ENCODE measurements around the gene PIK3CB. TPM values are rescaled to one million over a fixed set of nuclear protein-coding genes. Genes with fewer than 3 reads are reported as not detected.
A peak's percentile ranks its signal among the peaks of the same experiment; 100 is the strongest.

Gene PIK3CB
- total RNA-seq, 1 donor from 2014 or later: 16.7 TPM

DNA sequence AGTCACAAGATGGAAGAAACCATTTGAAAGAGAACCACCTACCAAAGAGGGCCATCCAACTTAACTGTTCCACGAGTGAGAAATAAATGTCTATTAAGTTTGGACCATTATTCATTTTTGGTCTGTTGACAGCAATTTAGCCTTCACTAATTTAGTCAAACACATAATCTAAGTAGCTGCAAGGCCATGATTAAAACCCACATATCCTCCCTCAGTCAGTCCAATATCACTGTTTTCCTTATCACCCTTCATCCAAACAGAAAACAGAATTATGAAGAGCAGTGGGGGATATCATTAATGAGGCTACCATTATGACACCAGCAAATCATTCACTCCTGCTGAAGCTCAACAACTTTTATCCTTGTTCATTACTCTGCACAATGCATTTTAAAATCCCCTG lies 52.0 kb downstream of the PIK3CB start:
- no peak overlapping the region for H3K27ac Mint-ChIP-seq (ENCODE audit: unreplicated experiment)
- no peak overlapping the region for H3K4me3 Mint-ChIP-seq (ENCODE audit: unreplicated experiment)
- no peaks in the 10 kb centered on the region for H3K27me3 Mint-ChIP-seq (ENCODE audit: unreplicated experiment)
- H3K4me1 Mint-ChIP-seq (ENCODE audit: unreplicated experiment): peaks cover 10% of the 10 kb centered on the region
- no peaks in the 10 kb centered on the region for H3K9me3 Mint-ChIP-seq (ENCODE audit: unreplicated experiment)
- peaks cover 3% of the 10 kb centered on the region for H3K36me3 Mint-ChIP-seq (ENCODE audit: unreplicated experiment)
- no peak for DNase-seq (ENCODE audit: extremely low spot score, unreplicated experiment)
- TF ChIP-seq, protein P1, sequence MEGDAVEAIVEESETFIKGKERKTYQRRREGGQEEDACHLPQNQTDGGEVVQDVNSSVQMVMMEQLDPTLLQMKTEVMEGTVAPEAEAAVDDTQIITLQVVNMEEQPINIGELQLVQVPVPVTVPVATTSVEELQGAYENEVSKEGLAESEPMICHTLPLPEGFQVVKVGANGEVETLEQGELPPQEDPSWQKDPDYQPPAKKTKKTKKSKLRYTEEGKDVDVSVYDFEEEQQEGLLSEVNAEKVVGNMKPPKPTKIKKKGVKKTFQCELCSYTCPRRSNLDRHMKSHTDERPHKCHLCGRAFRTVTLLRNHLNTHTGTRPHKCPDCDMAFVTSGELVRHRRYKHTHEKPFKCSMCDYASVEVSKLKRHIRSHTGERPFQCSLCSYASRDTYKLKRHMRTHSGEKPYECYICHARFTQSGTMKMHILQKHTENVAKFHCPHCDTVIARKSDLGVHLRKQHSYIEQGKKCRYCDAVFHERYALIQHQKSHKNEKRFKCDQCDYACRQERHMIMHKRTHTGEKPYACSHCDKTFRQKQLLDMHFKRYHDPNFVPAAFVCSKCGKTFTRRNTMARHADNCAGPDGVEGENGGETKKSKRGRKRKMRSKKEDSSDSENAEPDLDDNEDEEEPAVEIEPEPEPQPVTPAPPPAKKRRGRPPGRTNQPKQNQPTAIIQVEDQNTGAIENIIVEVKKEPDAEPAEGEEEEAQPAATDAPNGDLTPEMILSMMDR (IDR thresholded peaks at IDR 0.05): no peak

DNA sequence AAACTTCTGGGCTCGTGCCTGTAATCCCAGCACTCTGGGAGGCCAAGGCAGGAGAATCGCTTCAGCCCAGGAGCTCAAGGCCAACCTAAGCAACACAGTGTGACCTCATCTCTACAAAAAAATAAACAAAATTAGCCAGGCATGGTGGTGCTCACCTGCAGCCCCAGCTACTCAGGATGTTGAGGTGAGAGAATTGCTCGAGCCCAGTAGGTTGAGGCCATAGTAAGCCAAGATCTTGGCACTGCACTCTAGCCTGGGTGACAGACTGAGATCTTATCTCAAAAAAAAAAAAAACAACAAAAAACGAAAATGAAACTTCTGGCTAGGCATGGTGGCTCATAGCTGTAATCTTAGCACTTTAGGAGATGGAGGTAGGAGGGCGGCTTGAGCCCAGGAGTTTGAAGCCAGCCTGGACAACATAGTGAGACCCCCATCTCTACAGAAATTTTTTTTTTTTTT lies 53.7 kb downstream of the PIK3CB start:
- Mint-ChIP-seq H3K27me3 (ENCODE audit: unreplicated experiment) (no peaks in the 10 kb centered on the region), H3K4me3 (ENCODE audit: unreplicated experiment) (no peak overlapping the region), H3K9me3 (ENCODE audit: unreplicated experiment) (no peaks in the 10 kb centered on the region), H3K4me1 (ENCODE audit: unreplicated experiment) (peaks cover 16% of the 10 kb centered on the region), H3K27ac (ENCODE audit: unreplicated experiment) (no peak overlapping the region), H3K36me3 (ENCODE audit: unreplicated experiment) (no peaks in the 10 kb centered on the region)
- DNase-seq (ENCODE audit: extremely low spot score, unreplicated experiment): no peak
- TF ChIP-seq, protein P1 (IDR thresholded peaks at IDR 0.05): no peak

DNA sequence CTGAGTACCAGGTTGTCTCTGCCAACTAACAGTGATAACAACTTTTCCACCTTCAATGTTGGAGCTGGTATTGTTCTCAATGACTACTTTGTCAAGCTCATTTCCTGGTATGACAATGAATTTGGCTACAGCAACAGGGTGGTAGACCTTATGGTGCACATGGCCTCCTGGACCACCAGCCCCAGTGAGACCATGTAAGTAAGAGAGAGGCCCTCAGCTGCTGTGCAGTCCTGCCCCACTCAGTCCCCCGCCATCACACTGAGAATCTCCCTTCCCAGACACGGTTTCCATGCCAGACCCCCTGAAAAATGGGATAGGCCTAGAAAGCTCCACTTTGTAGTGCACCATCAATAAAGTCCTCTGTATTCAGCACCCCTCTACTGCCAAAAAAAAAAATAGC lies 56.1 kb downstream of the PIK3CB start:
- no peaks in the 10 kb centered on the region for H3K36me3 Mint-ChIP-seq (ENCODE audit: unreplicated experiment)

DNA sequence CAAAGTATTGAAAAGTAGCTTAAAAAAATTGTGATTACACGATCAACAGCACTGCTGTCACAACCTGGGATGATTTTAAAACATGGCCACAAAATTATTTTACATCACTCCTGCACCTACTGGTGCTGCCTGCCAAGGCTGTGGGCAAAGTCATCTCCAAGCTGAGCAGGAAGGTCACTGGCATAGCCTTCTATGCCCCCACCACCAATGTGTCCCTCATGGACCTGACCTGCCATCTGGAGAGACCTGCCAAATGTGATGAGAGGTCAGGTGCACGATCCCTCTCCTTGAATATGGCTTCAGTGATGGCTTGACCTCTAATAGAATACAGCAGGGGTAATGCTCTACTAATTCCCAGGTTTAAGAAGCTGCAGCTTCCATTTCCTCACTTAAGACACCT lies 57.8 kb downstream of the PIK3CB start:
- peak overlapping the region; percentile 31 for H3K27ac Mint-ChIP-seq (ENCODE audit: unreplicated experiment)

More for the DNA sequence above, 56.1 kb downstream of the PIK3CB start:
- no peaks in the 10 kb centered on the region for H3K27me3 Mint-ChIP-seq (ENCODE audit: unreplicated experiment)
- H3K27ac Mint-ChIP-seq (ENCODE audit: unreplicated experiment): no peak overlapping the region
- DNase-seq (ENCODE audit: extremely low spot score, unreplicated experiment): peak; percentile 56
- no peak overlapping the region for H3K4me3 Mint-ChIP-seq (ENCODE audit: unreplicated experiment)
- H3K9me3 Mint-ChIP-seq (ENCODE audit: unreplicated experiment): no peaks in the 10 kb centered on the region
- TF ChIP-seq, protein P1 (IDR thresholded peaks at IDR 0.05): no peak
- peaks cover 38% of the 10 kb centered on the region for H3K4me1 Mint-ChIP-seq (ENCODE audit: unreplicated experiment)

DNA sequence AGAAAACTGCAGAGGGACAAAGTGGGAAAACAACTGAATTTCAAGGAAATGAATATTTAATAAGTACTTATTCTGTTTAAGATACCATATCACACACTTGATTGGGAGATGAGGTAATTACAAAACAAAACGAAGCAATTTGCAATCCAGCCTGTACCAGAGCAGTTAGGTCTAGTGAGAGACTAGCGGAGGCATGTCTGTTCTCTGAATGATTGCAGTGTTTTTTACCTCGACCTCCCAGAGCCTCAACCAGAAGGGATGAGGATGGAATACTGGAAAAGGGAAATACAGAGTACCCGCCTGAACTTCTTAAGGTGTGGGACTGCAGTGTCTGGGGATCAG lies 59.5 kb downstream of the PIK3CB start:
- DNase-seq (ENCODE audit: extremely low spot score, unreplicated experiment): no peak
- no peaks in the 10 kb centered on the region for H3K9me3 Mint-ChIP-seq (ENCODE audit: unreplicated experiment)

More for the DNA sequence above, 57.8 kb downstream of the PIK3CB start:
- Mint-ChIP-seq H3K9me3 (ENCODE audit: unreplicated experiment) (no peaks in the 10 kb centered on the region), H3K36me3 (ENCODE audit: unreplicated experiment) (no peaks in the 10 kb centered on the region), H3K4me3 (ENCODE audit: unreplicated experiment) (peak overlapping the region; percentile 22), H3K4me1 (ENCODE audit: unreplicated experiment) (peaks cover 37% of the 10 kb centered on the region), H3K27me3 (ENCODE audit: unreplicated experiment) (no peaks in the 10 kb centered on the region)
- TF ChIP-seq, protein P1 (IDR thresholded peaks at IDR 0.05): no peak
- DNase-seq (ENCODE audit: extremely low spot score, unreplicated experiment): no peak

More for the DNA sequence above, 59.5 kb downstream of the PIK3CB start:
- peaks cover 37% of the 10 kb centered on the region for H3K4me1 Mint-ChIP-seq (ENCODE audit: unreplicated experiment)
- H3K27ac Mint-ChIP-seq (ENCODE audit: unreplicated experiment): peak overlapping the region; percentile 87
- H3K36me3 Mint-ChIP-seq (ENCODE audit: unreplicated experiment): no peaks in the 10 kb centered on the region
- TF ChIP-seq, protein P1 (IDR thresholded peaks at IDR 0.05): no peak
- H3K4me3 Mint-ChIP-seq (ENCODE audit: unreplicated experiment): peak overlapping the region; percentile 9
- H3K27me3 Mint-ChIP-seq (ENCODE audit: unreplicated experiment): no peaks in the 10 kb centered on the region
